H9 (cell line): ENCODE data around the gene ZKSCAN3. TPM values are rescaled to one million over a fixed set of nuclear protein-coding genes. Genes with fewer than 3 reads are reported as not detected.

Source experiments
- DNase-seq: peaks from one replicate; pipeline ENCODE4 v3.0.0-alpha.2; 2017
- H2AFZ ChIP-seq: one replicate; pipeline ENCODE4 v1.6.1; 2013; ENCODE audit warnings: mild to moderate bottlenecking, low read length, control low read depth, moderate library complexity
- H2AK5ac ChIP-seq: 2 replicates; pipeline ENCODE4 v1.6.1; 2013; ENCODE audit warnings: low read length, control low read depth, mixed read lengths; ENCODE audit not compliant: insufficient read length
- H2BK120ac ChIP-seq: one replicate; pipeline ENCODE4 v1.6.1; 2013; ENCODE audit warnings: low read depth, mild to moderate bottlenecking, low read length, control low read depth, inconsistent platforms; ENCODE audit not compliant: poor library complexity, severe bottlenecking
- H2BK12ac ChIP-seq: 2 replicates; pipeline ENCODE4 v1.6.1; 2013; ENCODE audit warnings: low read length, control low read depth, mixed read lengths, low read depth; ENCODE audit not compliant: insufficient read length
- H2BK15ac ChIP-seq: 2 replicates; pipeline ENCODE4 v1.6.1; 2013; ENCODE audit warnings: low read depth, low read length, control low read depth
- H2BK20ac ChIP-seq: one replicate; pipeline ENCODE4 v1.6.1; 2013; ENCODE audit warnings: low read depth, mild to moderate bottlenecking, low read length, control low read depth, inconsistent platforms; ENCODE audit not compliant: poor library complexity, severe bottlenecking
- H2BK5ac ChIP-seq: 2 replicates; pipeline ENCODE4 v1.6.1; 2013; ENCODE audit warnings: low read length, control low read depth, mixed read lengths; ENCODE audit not compliant: insufficient read length
- H3K14ac ChIP-seq: 2 replicates; pipeline ENCODE4 v1.6.1; 2013; ENCODE audit warnings: low read length, control low read depth; ENCODE audit not compliant: insufficient read depth
- H3K18ac ChIP-seq: 2 replicates; pipeline ENCODE4 v1.6.1; 2013; ENCODE audit warnings: low read depth, mild to moderate bottlenecking, mixed read lengths, low read length, control low read depth; ENCODE audit not compliant: insufficient read length
- H3K23ac ChIP-seq: 2 replicates; pipeline ENCODE4 v1.6.1; 2013; ENCODE audit warnings: low read length, control low read depth, mixed read lengths, low read depth; ENCODE audit not compliant: insufficient read length
- H3K23me2 ChIP-seq: 2 replicates; pipeline ENCODE4 v1.6.1; 2013; ENCODE audit warnings: low read depth, mild to moderate bottlenecking, mixed read lengths, low read length, control low read depth; ENCODE audit not compliant: insufficient read length, poor library complexity, severe bottlenecking
- H3K27ac ChIP-seq: 2 replicates; pipeline ENCODE4 v1.5.1; 2013; ENCODE audit warnings: low read length, control low read depth, mixed read lengths, low read depth; ENCODE audit not compliant: insufficient read length
- H3K27me3 ChIP-seq: 2 replicates; pipeline ENCODE4 v1.6.1; 2013; ENCODE audit warnings: low read length, control low read depth, inconsistent platforms; ENCODE audit not compliant: insufficient read depth
- H3K4ac ChIP-seq: 2 replicates; pipeline ENCODE4 v1.6.1; 2013; ENCODE audit warnings: low read depth, mild to moderate bottlenecking, control low read depth, inconsistent platforms, low read length, moderate library complexity
- H3K4me1 ChIP-seq: 2 replicates; pipeline ENCODE4 v1.6.1; 2013; ENCODE audit warnings: low read length, control low read depth, inconsistent platforms; ENCODE audit not compliant: insufficient read depth
- H3K4me2 ChIP-seq: 2 replicates; pipeline ENCODE4 v1.6.1; 2013; ENCODE audit warnings: low read length, control low read depth, mixed read lengths; ENCODE audit not compliant: insufficient read length, insufficient read depth
- H3K56ac ChIP-seq: 2 replicates; pipeline ENCODE4 v1.6.1; 2013; ENCODE audit warnings: low read depth, mild to moderate bottlenecking, mixed read lengths, low read length, control low read depth; ENCODE audit not compliant: insufficient read length
- H3K79me1 ChIP-seq: 2 replicates; pipeline ENCODE4 v1.6.1; 2013; ENCODE audit warnings: low read depth, mild to moderate bottlenecking, moderate library complexity, low read length, control low read depth, inconsistent platforms; ENCODE audit not compliant: insufficient read depth, poor library complexity, severe bottlenecking
- H3K79me2 ChIP-seq: 2 replicates; pipeline ENCODE4 v1.6.1; 2013; ENCODE audit warnings: low read length, control low read depth, inconsistent platforms; ENCODE audit not compliant: insufficient read depth
- H3K9ac ChIP-seq: 2 replicates; pipeline ENCODE4 v1.6.1; 2013; ENCODE audit warnings: low read length, control low read depth, mixed read lengths; ENCODE audit not compliant: insufficient read length; ENCODE audit errors: extremely low read depth
- H3K9me3 ChIP-seq: one replicate; pipeline ENCODE4 v1.6.1; 2013; ENCODE audit warnings: low read depth, low read length, inconsistent platforms; ENCODE audit not compliant: control insufficient read depth
- H3T11ph ChIP-seq: one replicate; pipeline ENCODE4 v1.6.1; 2013; ENCODE audit warnings: mild to moderate bottlenecking, low read length, control low read depth, inconsistent platforms
- H4K20me1 ChIP-seq: one replicate; pipeline ENCODE4 v1.6.1; 2013; ENCODE audit not compliant: control insufficient read depth, insufficient read length, insufficient read depth
- H4K5ac ChIP-seq: 2 replicates; pipeline ENCODE4 v1.6.1; 2013; ENCODE audit warnings: low read depth, mild to moderate bottlenecking, mixed read lengths, low read length, control low read depth; ENCODE audit not compliant: insufficient read length
- H4K8ac ChIP-seq: replicated peaks from 2 replicates; pipeline ENCODE4 v1.6.1; 2013; ENCODE audit warnings: low read length, control low read depth, mixed read lengths, low read depth; ENCODE audit not compliant: insufficient read length
- H4K91ac ChIP-seq: 2 replicates; pipeline ENCODE4 v1.6.1; 2013; ENCODE audit warnings: low read depth, mild to moderate bottlenecking, moderate library complexity, mixed read lengths, low read length, control low read depth; ENCODE audit not compliant: insufficient read length
- H3K27ac Mint-ChIP-seq, 3 experiments: 2 replicates in 2 of 3; 3 replicates in 1 of 3; pipeline ENCODE4 v1.8.0; 2020 to 2021; ENCODE audit warnings: mixed read lengths in 3 of 3, mild to moderate bottlenecking in 1 of 3, moderate library complexity in 1 of 3
- H3K27me3 Mint-ChIP-seq: 2 replicates; pipeline ENCODE4 v1.8.0; 2021; ENCODE audit warnings: low read depth, mild to moderate bottlenecking, moderate library complexity, mixed read lengths
- H3K36me3 Mint-ChIP-seq, 3 experiments: 2 replicates in 2 of 3; 3 replicates in 1 of 3; pipeline ENCODE4 v1.8.0; 2020 to 2021; ENCODE audit warnings: low read depth in 3 of 3, mixed read lengths in 3 of 3; ENCODE audit not compliant: insufficient read depth in 1 of 3
- H3K4me1 Mint-ChIP-seq, 2 experiments: 2 replicates each; pipeline ENCODE4 v1.8.0; 2020; ENCODE audit warnings: mixed read lengths in 2 of 2
- H3K4me3 Mint-ChIP-seq, 2 experiments: 2 replicates in 1 of 2; 3 replicates in 1 of 2; pipeline ENCODE4 v1.8.0; 2020 to 2021; ENCODE audit warnings: mild to moderate bottlenecking in 2 of 2, mixed read lengths in 2 of 2, moderate library complexity in 1 of 2
- H3K9me3 Mint-ChIP-seq, 2 experiments: 2 replicates in 1 of 2; 3 replicates in 1 of 2; pipeline ENCODE4 v1.8.0; 2020; ENCODE audit warnings: mild to moderate bottlenecking in 2 of 2, mixed read lengths in 2 of 2, moderate library complexity in 1 of 2
- WGBS: extraction: QIAGEN DNeasy Blood & Tissue Kit; methylation state at CpG from one replicate; pipeline ENCODE4 v1.1.7; 2013; ENCODE audit warnings: missing lambda C conversion rate, low lambda C conversion rate, mixed read lengths; ENCODE audit not compliant: insufficient read length; ENCODE audit errors: extremely low coverage; 5-methylcytosine and 5-hydroxymethylcytosine counted together
- total RNA-seq: library from RNA; stranded (reverse); gene quantifications from 2 replicates; pipeline ENCODE4 v1.2.1, GENCODE V29; 2021
- TF ChIP-seq, protein P1 (sequence below): fragments of 200-600 bp; sonication (generic); conservative IDR thresholded peaks from 3 replicates; pipeline ENCODE4 v1.8.0; 2021; ENCODE audit warnings: antibody characterized with exemption, mild to moderate bottlenecking

ZKSCAN3 gene
- total RNA-seq, 1 experiment from 2014 or later = 8.7 TPM

DNA sequence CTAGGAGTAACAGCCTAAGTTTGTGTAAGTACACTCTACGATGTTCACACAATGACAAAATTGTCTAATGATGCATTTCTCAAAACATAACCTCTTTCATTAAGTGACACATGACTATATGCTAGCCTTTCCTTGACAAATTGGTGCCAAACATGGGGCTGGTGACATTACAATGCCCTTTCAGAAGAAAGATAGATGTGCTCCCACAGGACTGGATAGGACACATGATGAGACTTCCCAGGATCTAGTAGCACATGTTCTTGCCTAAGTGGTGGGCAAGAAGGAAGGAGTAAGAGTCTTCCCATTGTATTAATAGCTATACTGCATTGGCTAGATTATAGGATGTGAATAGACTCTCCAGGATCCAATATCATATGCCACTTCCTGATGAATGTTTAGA, 21.5 kb downstream of the ZKSCAN3 start:
- H3K27me3 ChIP-seq = no peaks in the 10 kb centered on the region
- no peak overlapping the region for H3K14ac ChIP-seq
- no peak overlapping the region for H3K4me3 Mint-ChIP-seq

More for the DNA sequence above, 21.5 kb downstream of the ZKSCAN3 start:
- H2BK120ac ChIP-seq = no peak overlapping the region
- H3K79me2 ChIP-seq = no peaks in the 10 kb centered on the region
- no peaks in the 10 kb centered on the region for H4K20me1 ChIP-seq
- no peak overlapping the region for H2BK12ac ChIP-seq
- no peak overlapping the region for H2BK20ac ChIP-seq
- no peak for DNase-seq
- H4K8ac ChIP-seq = no peak overlapping the region
- H3T11ph ChIP-seq = no peak overlapping the region
- no peak overlapping the region for H3K56ac ChIP-seq
- no peak overlapping the region for H2BK5ac ChIP-seq
- H3K9me3 Mint-ChIP-seq = no peaks in the 10 kb centered on the region
- no peaks in the 10 kb centered on the region for H3K27me3 Mint-ChIP-seq
- H3K4ac ChIP-seq = no peak overlapping the region
- no peak overlapping the region for H2AFZ ChIP-seq
- H3K23me2 ChIP-seq = no peaks in the 10 kb centered on the region
- H3K9ac ChIP-seq = no peak overlapping the region
- no peak overlapping the region for H2AK5ac ChIP-seq
- H3K27ac ChIP-seq = no peak overlapping the region
- no CpG with 5 or more reads among the region's 1 CpG for WGBS
- H3K79me1 ChIP-seq = no peaks in the 10 kb centered on the region
- H3K23ac ChIP-seq = no peak overlapping the region
- no peaks in the 10 kb centered on the region for H3K9me3 ChIP-seq
- H3K18ac ChIP-seq = no peak overlapping the region
- H2BK15ac ChIP-seq = no peak overlapping the region
- H3K27ac Mint-ChIP-seq = no peak overlapping the region
- peaks cover 4 to 11% (median 5%) of the 10 kb centered on the region in 3 experiments; a peak in 6 of 7 replicates for H3K36me3 Mint-ChIP-seq
- H4K91ac ChIP-seq = no peak overlapping the region
- TF ChIP-seq, protein P1, sequence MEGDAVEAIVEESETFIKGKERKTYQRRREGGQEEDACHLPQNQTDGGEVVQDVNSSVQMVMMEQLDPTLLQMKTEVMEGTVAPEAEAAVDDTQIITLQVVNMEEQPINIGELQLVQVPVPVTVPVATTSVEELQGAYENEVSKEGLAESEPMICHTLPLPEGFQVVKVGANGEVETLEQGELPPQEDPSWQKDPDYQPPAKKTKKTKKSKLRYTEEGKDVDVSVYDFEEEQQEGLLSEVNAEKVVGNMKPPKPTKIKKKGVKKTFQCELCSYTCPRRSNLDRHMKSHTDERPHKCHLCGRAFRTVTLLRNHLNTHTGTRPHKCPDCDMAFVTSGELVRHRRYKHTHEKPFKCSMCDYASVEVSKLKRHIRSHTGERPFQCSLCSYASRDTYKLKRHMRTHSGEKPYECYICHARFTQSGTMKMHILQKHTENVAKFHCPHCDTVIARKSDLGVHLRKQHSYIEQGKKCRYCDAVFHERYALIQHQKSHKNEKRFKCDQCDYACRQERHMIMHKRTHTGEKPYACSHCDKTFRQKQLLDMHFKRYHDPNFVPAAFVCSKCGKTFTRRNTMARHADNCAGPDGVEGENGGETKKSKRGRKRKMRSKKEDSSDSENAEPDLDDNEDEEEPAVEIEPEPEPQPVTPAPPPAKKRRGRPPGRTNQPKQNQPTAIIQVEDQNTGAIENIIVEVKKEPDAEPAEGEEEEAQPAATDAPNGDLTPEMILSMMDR = no peak
- no peak overlapping the region for H3K4me2 ChIP-seq
- H3K4me1 ChIP-seq = no peaks in the 10 kb centered on the region
- no peak overlapping the region for H4K5ac ChIP-seq
- H3K4me1 Mint-ChIP-seq = no peaks in the 10 kb centered on the region
